ENCODE data around the gene ZNFX1.

The ZNFX1 gene

DNA sequence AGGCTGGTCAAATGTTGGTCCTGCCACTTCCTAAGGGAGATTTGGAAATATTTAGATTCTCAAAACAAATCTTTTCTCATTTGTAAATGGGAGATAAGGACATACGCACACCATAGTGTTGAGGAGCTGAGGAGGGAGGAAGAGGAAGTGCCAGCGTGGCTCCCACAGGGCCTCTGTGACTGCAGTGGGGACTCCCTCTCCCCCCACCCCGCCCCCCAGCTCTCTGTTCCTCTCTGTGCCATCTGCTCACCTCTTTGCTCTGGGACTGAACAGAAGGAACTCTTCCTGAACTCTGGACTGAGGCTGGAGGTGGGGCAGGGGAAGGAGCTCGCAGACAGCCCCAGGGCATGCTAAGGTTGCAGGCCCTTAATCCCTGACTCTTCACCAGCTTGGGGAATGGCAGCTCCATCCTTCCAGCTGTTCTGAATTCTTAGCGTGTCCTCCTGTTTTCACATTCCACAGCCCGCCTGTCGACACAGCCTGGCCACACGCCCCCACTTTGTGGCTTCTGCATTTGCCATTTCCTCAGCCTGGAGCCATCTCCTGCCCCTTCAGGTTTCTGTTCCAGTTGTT, 47.2 kb downstream of the ZNFX1 start:
- TF ChIP-seq GATA3 (IDR thresholded peaks at IDR 0.05; ENCODE audit: low read depth, low read length), result no peak
- no peak for TF ChIP-seq GATA2 (IDR thresholded peaks at IDR 0.05; ENCODE audit: low read depth, low read length)

GRCh38 chr20:49230021-49230420, 47.8 kb downstream of the ZNFX1 start:
- TF ChIP-seq GATA3 (IDR thresholded peaks at IDR 0.05; ENCODE audit: low read depth, low read length) (no peak), GATA2 (IDR thresholded peaks at IDR 0.05; ENCODE audit: low read depth, low read length) (no peak)

DNA sequence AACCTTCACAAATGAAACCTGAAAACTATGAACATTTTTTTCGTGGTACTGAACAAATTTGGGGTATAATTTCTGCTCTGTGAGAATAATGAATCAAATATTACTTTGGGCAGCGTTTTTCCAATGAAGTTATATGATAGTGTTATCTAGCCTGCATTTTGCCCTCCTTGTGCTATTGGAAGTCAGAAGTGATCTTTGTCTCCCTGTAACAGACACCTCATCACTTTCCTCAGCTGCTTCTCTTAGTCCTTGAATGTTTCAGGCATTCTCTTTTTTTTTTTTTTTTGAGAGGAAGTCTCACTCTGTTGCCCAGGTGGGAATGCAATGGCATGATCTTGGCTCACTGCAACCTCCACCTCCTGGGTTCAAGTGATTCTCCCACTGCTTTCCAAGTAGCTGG, 48.5 kb downstream of the ZNFX1 start:
- TF ChIP-seq GATA3 (IDR thresholded peaks at IDR 0.05; ENCODE audit: low read depth, low read length) (no peak), GATA2 (IDR thresholded peaks at IDR 0.05; ENCODE audit: low read depth, low read length) (no peak)

- TF ChIP-seq GATA2 (IDR thresholded peaks at IDR 0.05; ENCODE audit: low read depth, low read length) (no peak), GATA3 (IDR thresholded peaks at IDR 0.05; ENCODE audit: low read depth, low read length) (no peak)
Measured at GRCh38 chr20:49228676-49229075, 49.2 kb downstream of the ZNFX1 start.

- TF ChIP-seq GATA2 (IDR thresholded peaks at IDR 0.05; ENCODE audit: low read depth, low read length), result no peak
- no peak for TF ChIP-seq GATA3 (IDR thresholded peaks at IDR 0.05; ENCODE audit: low read depth, low read length)
Measured at GRCh38 chr20:49225896-49226295, 52.0 kb downstream of the ZNFX1 start.

DNA sequence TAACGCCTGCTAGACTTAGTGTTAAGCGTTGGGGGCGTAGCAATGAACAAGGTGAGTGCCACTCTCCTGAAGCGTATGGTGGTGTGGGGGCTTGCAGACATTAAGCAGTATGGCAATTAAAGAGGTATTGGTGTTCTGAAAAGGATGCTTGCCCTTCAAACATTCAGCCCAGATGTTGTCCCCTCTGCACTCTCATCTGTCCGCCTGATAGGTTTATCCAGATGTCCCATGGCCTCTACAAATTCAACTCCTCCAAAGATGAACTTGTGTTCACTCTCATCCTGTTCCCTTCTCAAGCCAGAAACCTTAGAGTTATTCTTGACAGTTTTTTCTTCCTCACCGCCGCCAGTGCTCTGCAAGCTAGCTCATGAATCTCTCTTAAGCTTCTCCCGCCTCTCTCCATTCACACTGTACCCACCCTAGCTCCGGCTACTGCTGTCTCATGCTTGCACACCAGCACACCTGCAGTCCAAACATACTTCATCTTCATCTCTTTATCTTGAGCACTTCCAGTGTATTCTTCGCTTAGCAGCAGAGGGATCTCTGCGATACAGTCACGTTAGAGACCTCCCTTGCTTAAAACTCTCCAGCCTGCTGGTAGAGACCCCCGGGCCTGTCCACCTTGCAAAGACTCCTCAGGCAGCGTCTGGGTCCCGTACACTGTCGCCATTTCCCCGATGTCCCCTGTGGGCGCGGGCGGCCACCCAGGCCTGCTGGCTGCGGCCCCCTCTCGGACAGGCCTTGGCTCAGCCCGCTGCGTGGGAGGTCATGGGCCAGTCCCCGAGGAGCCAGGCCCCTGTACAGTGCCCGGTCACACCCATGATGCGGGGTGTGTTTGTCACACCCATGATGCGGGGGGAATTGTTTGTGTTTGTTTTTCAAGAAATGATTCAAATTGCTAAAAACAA, 57.7 kb downstream of the ZNFX1 start:
- no peak for TF ChIP-seq GATA2 (IDR thresholded peaks at IDR 0.05; ENCODE audit: low read depth, low read length)
- no peak for TF ChIP-seq GATA3 (IDR thresholded peaks at IDR 0.05; ENCODE audit: low read depth, low read length)

DNA sequence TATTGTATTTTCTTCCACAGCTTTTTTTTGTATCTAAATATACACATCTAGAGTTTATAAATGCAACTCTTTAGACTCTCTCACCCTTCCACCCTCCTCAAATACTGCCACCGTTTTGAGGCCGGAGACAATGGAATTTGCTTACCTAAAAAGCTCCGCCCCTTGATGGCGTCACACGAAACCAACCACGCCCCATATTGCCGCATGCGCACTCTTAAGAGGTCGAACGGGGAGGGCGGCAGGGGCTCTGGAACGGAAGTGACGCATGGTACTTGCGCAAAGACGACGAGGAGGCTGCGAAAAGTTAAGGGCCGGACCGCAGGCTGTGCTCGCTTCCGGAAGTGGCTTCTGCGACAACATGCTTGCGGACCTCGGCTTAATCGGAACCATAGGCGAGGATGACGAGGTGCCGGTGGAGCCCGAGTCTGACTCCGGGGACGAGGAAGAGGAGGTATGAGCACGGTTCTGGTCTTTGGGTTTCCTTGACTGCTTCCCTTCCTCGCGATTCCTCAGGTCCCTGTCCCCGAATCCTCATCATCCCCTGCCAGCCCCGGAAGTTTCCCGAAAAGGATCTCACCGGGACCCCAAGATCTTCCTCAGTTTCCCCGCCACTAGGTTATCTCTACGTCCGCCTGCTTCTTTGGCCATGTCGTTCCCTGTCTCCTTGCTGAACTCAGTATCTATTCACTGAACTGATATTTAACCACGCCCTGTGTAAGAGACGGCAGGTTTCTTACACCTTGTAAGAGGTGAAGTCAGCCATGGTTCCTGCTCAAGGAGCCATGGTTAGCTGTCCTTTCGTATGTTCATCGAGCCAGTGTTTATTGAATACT, 58.5 kb downstream of the ZNFX1 start, which contains the start of gene DDX27:
Gene DDX27, plus strand, starts transcription at position 326 of the 833 bp plus-strand sequence. Its CDS starts 33 bp downstream, at position 359.
- TF ChIP-seq GATA2 (IDR thresholded peaks at IDR 0.05; ENCODE audit: low read depth, low read length), result no peak; the same call in 1 of the 2 replicates
- TF ChIP-seq GATA3 (IDR thresholded peaks at IDR 0.05; ENCODE audit: low read depth, low read length), result no peak

- TF ChIP-seq GATA3 (IDR thresholded peaks at IDR 0.05; ENCODE audit: low read depth, low read length) (no peak), GATA2 (IDR thresholded peaks at IDR 0.05; ENCODE audit: low read depth, low read length) (no peak)
Measured at GRCh38 chr20:49216991-49217578, 60.8 kb downstream of the ZNFX1 start.

- TF ChIP-seq GATA3 (IDR thresholded peaks at IDR 0.05; ENCODE audit: low read depth, low read length), result no peak
- no peak for TF ChIP-seq GATA2 (IDR thresholded peaks at IDR 0.05; ENCODE audit: low read depth, low read length)
Measured at GRCh38 chr20:49215232-49215631, 62.6 kb downstream of the ZNFX1 start.

- TF ChIP-seq GATA2 (IDR thresholded peaks at IDR 0.05; ENCODE audit: low read depth, low read length) (no peak), GATA3 (IDR thresholded peaks at IDR 0.05; ENCODE audit: low read depth, low read length) (no peak)
Measured at GRCh38 chr20:49214571-49214970, 63.3 kb downstream of the ZNFX1 start.

DNA sequence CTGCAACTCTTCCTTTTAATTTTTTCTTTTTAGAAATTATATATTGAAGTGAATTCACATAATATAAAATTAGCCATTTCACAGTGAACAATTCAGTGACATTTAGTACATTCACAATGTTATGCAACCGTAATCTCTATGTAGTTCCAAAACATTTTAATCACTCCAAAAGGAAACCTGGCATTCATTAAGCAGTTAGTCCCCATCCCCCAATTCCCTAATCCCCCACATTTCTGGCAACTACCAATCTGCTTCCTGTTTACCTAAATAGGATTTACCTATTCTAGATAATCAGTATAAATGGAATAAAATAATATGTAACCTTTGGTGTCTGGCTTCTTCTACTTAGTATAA, 67.1 kb downstream of the ZNFX1 start:
- TF ChIP-seq GATA3 (IDR thresholded peaks at IDR 0.05; ENCODE audit: low read depth, low read length) (no peak), GATA2 (IDR thresholded peaks at IDR 0.05; ENCODE audit: low read depth, low read length) (no peak)

DNA sequence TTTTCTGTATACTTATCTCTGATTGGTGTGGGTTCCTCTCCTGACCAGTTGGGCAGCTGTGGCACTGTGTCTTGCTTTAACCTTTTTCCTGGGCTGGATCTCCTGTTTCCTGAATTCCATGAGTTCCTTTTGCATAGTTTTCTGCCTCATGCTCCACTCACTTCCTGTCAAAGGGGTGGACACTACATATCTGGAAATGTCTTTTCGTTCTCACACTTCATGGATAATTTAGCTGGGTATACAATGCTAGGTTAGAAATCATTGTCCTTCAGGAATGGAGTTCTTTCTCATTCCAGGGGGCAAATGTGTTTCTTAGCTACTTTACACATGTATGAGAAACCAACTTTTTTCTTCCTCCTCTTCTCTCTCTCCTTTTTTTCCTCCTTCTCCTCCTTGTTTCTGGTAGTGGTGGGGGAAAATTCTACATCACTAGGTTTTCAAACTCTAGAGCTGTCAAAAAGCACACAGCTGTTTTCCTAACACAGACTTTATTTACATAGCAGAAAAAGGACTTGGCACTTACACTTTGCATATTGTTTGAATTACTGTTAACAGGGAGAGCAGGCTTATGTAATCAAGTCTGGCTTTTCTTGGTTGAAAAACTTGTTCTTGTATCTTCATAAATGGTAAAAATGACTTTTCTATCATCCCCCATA, 67.6 kb downstream of the ZNFX1 start:
- no peak for TF ChIP-seq GATA3 (IDR thresholded peaks at IDR 0.05; ENCODE audit: low read depth, low read length)
- TF ChIP-seq GATA2 (IDR thresholded peaks at IDR 0.05; ENCODE audit: low read depth, low read length), result no peak

- TF ChIP-seq GATA3 (IDR thresholded peaks at IDR 0.05; ENCODE audit: low read depth, low read length) (no peak), GATA2 (IDR thresholded peaks at IDR 0.05; ENCODE audit: low read depth, low read length) (no peak)
Measured at GRCh38 chr20:49207076-49207475, 70.8 kb downstream of the ZNFX1 start.
